ENCODE data around the gene RENBP.

RENBP gene

DNA sequence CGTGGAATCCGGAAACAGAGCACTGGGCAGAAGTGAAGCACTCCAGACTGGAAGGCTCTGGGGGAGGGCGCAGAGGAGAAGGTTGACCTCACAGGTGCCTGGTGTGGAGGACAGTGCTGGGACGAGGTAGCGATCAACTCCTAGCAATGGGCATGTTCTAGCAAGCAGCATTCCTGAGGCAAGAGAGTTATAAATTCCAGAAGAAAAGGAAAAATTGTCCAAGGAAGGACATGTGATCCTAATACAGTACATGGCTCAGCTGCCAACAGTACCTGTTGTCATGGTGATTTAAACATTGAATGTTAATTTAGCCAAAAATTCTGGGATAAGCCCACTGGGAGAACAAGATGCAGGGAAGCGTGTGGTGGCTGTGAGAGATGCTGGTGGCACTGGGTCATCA is 26.6 kb downstream of the RENBP start:
- DNase-seq (ENCODE audit: low read depth, low spot score), result no peak
- ChIA-PET CTCF (interaction anchor here (1.1 to 1.5 kb wide), 2 partner anchors 9 to 11 kb away, joined by 3 to 7 read pairs; no protein-coding TSS in a partner anchor), POLR2A (no interaction called here)
- no peak for TF ChIP-seq CTCF (IDR thresholded peaks at IDR 0.05; ENCODE audit: insufficient read depth, low read length, missing control alignments)
- no peak overlapping the region for H3K4me3 ChIP-seq (ENCODE audit: low read depth, low read length)

DNA sequence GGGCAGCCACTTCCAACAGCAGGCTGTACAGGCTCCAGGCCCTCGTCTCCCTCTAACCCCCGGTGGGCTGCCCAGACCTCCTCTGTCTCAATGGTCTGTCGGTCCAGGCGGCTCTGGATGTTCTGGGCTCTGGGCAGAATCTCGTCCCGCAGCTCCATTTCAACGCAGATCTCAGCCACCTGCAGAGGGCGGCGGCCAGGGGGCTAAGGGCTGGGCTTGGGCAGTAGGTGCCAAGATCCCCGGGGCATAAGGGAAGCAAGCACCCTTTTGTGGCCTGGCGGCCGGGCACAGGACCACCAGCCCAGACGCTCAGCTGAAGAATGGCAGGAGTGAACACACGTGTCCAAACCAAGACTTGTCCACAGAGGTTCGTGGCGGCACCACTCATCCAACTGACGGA is 30.7 kb downstream of the RENBP start:
- no peak for DNase-seq (ENCODE audit: low read depth, low spot score)
- POLR2A ChIA-PET, result no interaction called here
- TF ChIP-seq CTCF (IDR thresholded peaks at IDR 0.05; ENCODE audit: insufficient read depth, low read length, missing control alignments), result no peak

GRCh38 chrX:153913211-153913610 is 31.2 kb downstream of the RENBP start:
- ChIA-PET CTCF (interaction anchor here (1.2 to 5.1 kb wide), 2 partner anchors 10 to 34 kb away, joined by 3 to 29 read pairs; no protein-coding TSS in a partner anchor), POLR2A (no interaction called here)
- TF ChIP-seq CTCF (IDR thresholded peaks at IDR 0.05; ENCODE audit: insufficient read depth, low read length, missing control alignments), result no peak
- H3K4me3 ChIP-seq (ENCODE audit: low read depth, low read length), result no peak overlapping the region
- DNase-seq (ENCODE audit: low read depth, low spot score), result no peak

More for the DNA sequence above, 30.7 kb downstream of the RENBP start:
- CTCF ChIA-PET, result interaction anchor here (1.2 to 5.1 kb wide), 2 partner anchors 10 to 33 kb away, joined by 3 to 29 read pairs; no protein-coding TSS in a partner anchor
- no peak overlapping the region for H3K4me3 ChIP-seq (ENCODE audit: low read depth, low read length)

- no peak for TF ChIP-seq CTCF (IDR thresholded peaks at IDR 0.05; ENCODE audit: insufficient read depth, low read length, missing control alignments)
- POLR2A ChIA-PET, result no interaction called here
- H3K4me3 ChIP-seq (ENCODE audit: low read depth, low read length), result no peak overlapping the region
- CTCF ChIA-PET, result interaction anchor here (1.0 to 5.1 kb wide), 2 partner anchors 12 to 15 kb away, joined by 3 to 29 read pairs; no protein-coding TSS in a partner anchor
- DNase-seq (ENCODE audit: low read depth, low spot score), result no peak
These were observed 32.6 kb downstream of the RENBP start for GRCh38 chrX:153911798-153912197.

DNA sequence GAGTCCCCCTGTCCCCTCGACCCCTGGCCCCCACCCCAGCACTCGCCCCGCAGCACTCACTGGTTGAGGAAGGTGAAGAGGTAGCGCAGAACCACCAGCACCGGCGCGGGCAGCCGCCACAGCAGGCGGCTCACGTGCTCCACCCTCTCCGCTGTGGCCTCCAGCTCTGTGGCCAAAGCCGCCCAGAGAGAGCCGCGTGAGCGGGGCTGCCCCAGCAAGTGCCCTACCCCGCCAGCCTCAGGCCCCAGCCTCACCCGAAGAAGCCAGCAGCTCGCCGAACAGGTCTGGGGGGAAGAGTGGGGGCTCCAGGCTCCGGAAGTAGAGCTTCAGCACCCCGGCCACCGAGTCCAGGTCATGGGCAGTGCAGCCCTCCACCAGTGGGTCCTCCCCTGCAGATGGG is 34.0 kb downstream of the RENBP start:
- TF ChIP-seq CTCF (IDR thresholded peaks at IDR 0.05; ENCODE audit: insufficient read depth, low read length, missing control alignments), result no peak
- no peak overlapping the region for H3K4me3 ChIP-seq (ENCODE audit: low read depth, low read length)
- ChIA-PET POLR2A (no interaction called here), CTCF (interaction anchor here (5.1 kb wide), 1 partner anchor 13 kb away, joined by 29 read pairs; no protein-coding TSS in a partner anchor)
- no peak for DNase-seq (ENCODE audit: low read depth, low spot score)

- no peak overlapping the region for H3K4me3 ChIP-seq (ENCODE audit: low read depth, low read length)
- DNase-seq (ENCODE audit: low read depth, low spot score), result no peak
- ChIA-PET POLR2A (no interaction called here), CTCF (interaction anchor here (5.1 kb wide), 1 partner anchor 13 kb away, joined by 29 read pairs; no protein-coding TSS in a partner anchor)
- TF ChIP-seq CTCF (IDR thresholded peaks at IDR 0.05; ENCODE audit: insufficient read depth, low read length, missing control alignments), result no peak
These were observed 34.5 kb downstream of the RENBP start for GRCh38 chrX:153909980-153910360.

Data from AG04449 (cell line).